ENCODE data around the gene CD300C.

The CD300C gene

GRCh38 chr17:74545843-74546230 lies at the start of gene CD300C:
Gene CD300C, minus strand, starts transcription at chr17:74546115. Its CDS starts 333 bp downstream, at chr17:74545782.
- no peak for TF ChIP-seq CTCF (IDR thresholded peaks at IDR 0.05; ENCODE audit: extremely low read depth, missing control alignments)
- DNase-seq (ENCODE audit: low spot score) = peak; percentile 19

- DNase-seq (ENCODE audit: low spot score) = no peak
- no peak for TF ChIP-seq CTCF (IDR thresholded peaks at IDR 0.05; ENCODE audit: extremely low read depth, missing control alignments)
Observed at GRCh38 chr17:74595037-74595750, 49.3 kb upstream of the CD300C start.

DNA sequence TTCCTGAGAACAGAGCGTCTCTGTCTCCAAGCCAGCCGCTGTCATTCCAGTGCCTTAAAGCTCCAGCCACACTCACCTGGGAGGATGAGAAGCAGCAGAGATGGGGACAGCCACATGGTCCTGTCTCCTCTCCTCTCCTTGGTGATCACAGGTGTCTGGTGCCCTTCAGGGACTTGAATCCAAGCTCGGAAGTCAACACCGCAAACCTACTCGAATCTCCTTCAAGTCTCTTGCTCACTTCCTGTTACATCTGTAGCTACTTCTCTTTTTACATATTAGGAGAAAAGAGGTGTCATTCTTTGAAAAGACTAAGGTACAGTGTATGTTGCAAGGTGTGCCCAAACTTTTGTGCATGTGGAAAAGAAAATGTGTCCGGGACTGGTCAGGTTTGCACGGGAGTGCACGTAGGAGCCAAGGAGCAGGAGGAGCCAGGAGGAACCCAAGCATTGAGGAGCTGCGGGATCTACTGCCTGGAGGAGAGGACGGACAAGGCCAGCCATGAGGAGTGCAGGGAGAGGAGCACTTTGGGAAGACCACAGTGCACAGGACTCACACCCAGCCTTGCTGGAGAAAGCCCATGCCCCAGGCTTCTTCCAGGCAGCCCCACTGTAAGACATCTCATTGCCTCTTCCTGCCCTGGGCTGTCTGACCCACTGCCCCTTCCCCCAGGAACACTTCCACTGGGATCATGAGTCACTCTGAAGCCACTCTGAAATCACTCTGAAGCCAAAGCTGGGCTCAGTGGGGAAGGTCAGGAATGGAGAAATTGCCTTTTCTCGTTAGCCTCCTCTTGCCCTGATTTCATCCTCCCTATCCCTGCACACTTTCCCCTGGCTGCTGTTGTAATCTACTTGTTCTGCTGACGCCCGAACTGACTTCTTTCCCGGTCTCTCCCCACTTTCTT lies 46.4 kb upstream of the CD300C start, which contains the start of gene CD300LD:
Gene CD300LD, minus strand, starts transcription at position 197 of the 904 bp plus-strand sequence. Its CDS starts 81 bp downstream, at position 116.
- TF ChIP-seq CTCF (IDR thresholded peaks at IDR 0.05; ENCODE audit: extremely low read depth, missing control alignments) = no peak
- no peak for DNase-seq (ENCODE audit: low spot score)

DNA sequence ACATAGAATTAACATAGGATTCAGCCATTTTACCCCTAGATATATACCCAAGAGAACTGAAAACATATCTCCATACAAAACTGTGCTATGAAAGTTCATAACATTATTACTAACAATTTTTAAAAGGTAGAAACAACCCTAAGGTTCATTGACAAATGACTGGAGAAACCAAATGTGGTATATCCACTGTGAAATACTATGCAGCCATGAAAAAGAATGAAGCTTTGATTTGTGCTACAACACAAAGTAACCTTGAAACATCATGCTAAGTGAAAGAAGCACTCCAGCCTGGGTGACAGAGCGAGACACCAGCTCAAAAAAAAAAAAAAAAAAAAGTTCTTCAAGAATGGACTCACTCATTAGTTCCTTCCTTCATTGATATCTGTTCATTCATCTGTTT lies 45.6 kb upstream of the CD300C start:
- no peak for DNase-seq (ENCODE audit: low spot score)
- TF ChIP-seq CTCF (IDR thresholded peaks at IDR 0.05; ENCODE audit: extremely low read depth, missing control alignments) = no peak

DNA sequence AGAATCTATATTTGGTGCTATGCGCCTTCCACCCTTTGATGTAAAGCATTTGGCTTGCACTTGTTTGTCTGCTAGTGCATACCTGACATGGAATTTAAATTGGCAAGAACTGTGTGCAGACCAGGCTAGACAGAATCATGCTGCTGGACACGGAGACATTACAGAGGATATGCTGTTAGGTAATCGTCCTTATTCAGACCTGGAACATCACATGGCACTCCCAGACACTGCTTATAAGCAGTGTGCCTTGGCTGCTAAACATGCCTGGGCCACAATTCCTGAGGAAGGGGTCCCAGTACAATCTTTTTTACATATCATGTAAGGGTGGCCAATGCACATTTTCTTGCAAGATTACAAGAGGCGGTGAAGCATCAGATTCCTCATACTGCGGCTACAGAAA lies 39.8 kb upstream of the CD300C start:
- no peak for DNase-seq (ENCODE audit: low spot score)
- no peak for TF ChIP-seq CTCF (IDR thresholded peaks at IDR 0.05; ENCODE audit: extremely low read depth, missing control alignments)

GRCh38 chr17:74584292-74585060 lies 38.6 kb upstream of the CD300C start:
- TF ChIP-seq CTCF (IDR thresholded peaks at IDR 0.05; ENCODE audit: extremely low read depth, missing control alignments) = no peak
- no peak for DNase-seq (ENCODE audit: low spot score)
